ENCODE results near the gene CACNA1C.

The CACNA1C gene

GRCh38 chr12:2302711-2303580, 250.2 kb downstream of the CACNA1C start:
- no peak for DNase-seq

- DNase-seq, result no peak
Observed at GRCh38 chr12:2304223-2304622, 251.4 kb downstream of the CACNA1C start.

DNA sequence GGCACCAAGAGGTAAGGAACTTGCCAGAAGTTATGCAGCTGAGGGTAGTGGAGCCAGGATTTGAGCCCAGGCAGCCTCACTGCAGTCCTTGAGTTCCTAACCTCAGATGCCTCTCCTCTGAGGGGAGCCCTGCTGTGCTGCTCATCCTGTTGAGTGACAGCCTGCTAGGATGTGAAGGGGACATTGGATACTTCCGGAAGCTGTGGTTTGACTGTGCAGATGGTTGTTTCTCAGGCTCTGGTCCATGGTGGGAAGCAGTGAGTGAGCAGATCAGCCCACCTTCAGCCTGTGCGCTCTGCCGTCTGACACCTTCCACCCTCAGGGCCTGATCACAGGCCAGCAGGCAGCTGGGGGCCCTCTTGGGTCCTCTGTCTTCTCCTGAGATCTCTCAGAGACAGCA, 253.2 kb downstream of the CACNA1C start:
- DNase-seq, result peak; percentile 73

GRCh38 chr12:2306735-2307134, 253.9 kb downstream of the CACNA1C start:
- no peak for DNase-seq

DNA sequence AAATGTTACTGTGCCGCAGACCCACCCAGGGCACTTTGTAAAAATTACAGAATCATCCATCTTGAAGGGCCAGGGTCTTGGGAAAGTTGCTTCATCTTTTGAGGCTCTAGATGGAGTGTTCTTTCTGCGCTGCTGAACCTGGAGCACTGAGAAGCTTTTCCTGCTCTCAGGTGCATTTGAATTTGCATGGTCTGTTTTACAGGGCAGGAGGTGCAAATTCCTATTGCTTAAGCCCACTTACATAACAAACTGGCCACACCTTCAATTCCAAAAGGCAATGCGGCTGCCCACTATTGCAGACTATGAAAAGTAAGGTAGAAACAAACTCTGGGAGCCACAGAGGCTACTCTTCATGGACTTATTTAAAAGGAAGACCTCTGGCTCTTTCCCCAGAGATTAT, 254.8 kb downstream of the CACNA1C start:
- no peak for DNase-seq

GRCh38 chr12:2309647-2310046, 256.9 kb downstream of the CACNA1C start:
- no peak for DNase-seq

DNA sequence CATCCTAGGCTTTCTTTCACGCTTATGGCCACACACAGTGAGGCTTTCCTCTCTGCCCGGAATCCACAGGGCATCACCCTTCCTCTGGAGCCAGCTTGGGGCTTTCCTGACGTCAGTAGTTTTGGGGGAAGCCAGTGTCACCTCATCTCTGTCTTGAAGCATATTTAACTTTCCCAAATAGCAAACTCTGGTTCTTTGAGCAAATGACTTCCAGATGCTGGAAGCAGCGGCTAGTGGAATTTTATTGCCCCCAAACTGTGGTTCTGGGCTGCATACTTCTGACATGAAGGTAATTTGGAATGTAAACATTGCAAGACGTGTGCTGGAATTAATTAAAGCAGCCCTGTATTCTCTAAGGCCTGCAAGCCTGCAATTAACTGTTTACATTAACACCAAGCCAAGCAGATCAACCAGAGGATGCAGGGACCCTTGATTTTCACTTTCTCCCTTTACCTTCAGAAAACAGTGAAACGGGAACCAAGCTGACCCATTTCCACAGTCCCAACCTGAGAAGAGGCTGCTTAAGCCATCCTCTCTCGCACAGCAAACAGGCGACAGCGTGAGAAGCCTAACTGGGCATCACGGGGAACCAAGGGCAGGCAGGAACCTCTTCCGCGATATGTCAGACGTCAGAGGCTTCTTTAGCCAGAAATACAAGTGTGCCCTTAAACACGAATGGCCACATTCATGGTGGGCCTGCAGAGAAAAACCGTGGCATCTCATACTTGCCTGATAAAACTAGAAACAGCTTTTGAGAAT, 258.4 kb downstream of the CACNA1C start:
- peak; percentile 98 for DNase-seq

- no peak for DNase-seq
Observed at GRCh38 chr12:2312175-2312574, 259.4 kb downstream of the CACNA1C start.

- no peak for DNase-seq
Observed at GRCh38 chr12:2312770-2313169, 260.0 kb downstream of the CACNA1C start.

- no peak for DNase-seq
Observed at GRCh38 chr12:2314492-2314891, 261.7 kb downstream of the CACNA1C start.

GRCh38 chr12:2317772-2318171, 265.0 kb downstream of the CACNA1C start:
- DNase-seq, result no peak

GRCh38 chr12:2318286-2318685, 265.5 kb downstream of the CACNA1C start:
- DNase-seq, result no peak

- DNase-seq, result no peak
Observed at GRCh38 chr12:2319136-2319535, 266.3 kb downstream of the CACNA1C start.

GRCh38 chr12:2319737-2320506, 267.1 kb downstream of the CACNA1C start:
- DNase-seq, result peak; percentile 93

DNA sequence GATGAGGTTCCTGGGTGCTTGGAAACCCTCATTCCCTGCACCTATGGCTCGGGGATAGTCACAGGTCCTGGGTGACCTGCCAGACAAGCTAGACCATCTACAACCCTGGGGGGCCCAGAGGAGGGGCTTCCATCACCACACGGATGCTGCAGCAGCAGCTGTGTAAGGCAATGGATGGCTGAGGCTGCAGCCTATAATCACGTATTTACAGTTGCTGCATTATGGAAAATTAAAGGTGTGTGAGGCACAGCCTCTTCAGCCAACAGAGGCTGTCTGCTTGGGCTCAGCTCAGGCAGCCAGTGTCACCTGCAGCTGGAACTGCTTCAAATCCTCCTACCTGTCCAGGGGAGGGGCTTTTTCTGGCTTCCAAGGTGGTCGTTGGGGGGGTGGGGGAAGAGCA, 268.1 kb downstream of the CACNA1C start:
- no peak for DNase-seq

DNA sequence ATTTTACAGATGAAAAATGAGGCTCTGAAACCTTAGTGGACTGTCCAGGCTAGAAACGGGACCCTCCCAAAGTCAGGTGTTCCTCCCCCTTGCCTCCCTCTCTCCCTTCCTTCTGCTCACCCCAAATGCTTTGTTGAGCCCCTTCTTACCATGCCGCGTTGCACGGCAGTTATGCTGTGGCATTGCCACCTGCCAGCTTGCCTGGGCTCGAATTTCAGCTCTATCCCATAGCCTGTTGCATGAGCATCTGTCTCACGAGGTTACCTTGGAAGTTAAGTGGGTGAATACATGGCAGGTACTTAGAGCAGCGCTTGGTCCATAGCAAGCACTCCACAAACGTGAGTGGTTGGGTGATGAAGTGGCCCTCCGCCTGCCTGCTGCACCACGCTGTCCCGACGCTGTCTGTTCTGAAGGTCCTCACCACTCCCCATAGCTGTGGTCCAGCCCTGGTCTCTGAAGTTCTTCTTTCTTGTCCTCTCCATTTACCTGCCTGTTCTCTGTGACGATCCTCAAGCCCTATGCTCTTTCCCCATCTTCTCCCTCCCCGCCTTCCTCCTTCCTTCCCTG, 269.9 kb downstream of the CACNA1C start:
- no peak for DNase-seq

DNA sequence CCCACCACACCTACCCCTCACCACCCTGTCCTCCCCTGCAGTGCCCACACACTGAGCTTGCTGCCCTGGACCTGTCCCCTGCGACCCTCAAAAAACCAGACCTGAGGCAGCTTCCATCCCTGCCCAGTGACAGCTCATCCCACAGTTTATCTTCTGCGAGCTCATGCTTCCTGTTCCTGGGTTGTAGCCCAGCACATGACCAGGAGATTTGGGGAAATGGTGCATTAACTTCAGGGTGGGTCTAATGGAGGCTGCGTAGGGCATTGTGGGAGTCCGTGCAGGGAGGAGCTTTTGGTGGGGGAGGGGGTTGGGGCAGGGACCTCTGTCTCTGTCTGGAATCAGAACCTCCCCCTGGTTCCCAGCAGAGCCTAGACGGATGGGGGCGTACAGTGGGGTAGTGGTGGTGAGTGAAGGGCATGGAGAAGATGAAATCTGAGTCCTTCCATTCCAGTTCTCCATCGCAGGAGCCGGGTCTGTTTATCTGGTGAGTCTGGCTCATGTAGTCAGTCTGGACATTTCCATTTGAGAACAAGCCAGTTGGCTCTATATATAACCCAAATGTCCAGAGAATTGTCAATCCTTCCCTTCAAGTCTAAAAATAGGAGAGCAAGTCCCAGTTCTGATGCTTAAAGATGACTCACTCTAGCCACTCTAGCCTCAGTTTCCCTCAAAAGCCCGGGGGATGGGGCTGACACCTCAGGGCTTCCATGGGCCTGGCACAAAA, 270.9 kb downstream of the CACNA1C start:
- DNase-seq, result peak; percentile 45

- DNase-seq, result no peak
Observed at GRCh38 chr12:2324387-2324786, 271.6 kb downstream of the CACNA1C start.

GRCh38 chr12:2325519-2325918, 272.7 kb downstream of the CACNA1C start:
- DNase-seq, result no peak

DNA sequence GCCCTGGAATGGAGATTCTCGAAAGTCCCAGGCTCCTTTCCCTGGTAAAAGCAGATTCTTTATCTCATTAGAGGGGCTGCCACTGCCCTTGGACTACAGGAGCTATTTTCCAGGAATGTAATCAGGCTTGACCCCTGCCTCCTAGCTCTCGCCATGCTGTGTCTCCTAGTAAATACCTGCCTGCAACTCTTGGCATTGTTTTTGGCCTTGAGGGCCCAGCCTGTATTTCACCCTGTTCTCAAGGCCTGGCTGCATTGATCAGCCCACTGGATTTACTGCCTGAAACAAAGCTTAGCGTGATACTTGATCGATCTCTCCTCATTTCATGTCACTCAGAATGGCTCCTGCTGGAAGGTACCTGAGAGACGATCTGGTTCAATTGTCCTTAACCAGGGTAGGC, 273.7 kb downstream of the CACNA1C start:
- DNase-seq, result no peak

DNA sequence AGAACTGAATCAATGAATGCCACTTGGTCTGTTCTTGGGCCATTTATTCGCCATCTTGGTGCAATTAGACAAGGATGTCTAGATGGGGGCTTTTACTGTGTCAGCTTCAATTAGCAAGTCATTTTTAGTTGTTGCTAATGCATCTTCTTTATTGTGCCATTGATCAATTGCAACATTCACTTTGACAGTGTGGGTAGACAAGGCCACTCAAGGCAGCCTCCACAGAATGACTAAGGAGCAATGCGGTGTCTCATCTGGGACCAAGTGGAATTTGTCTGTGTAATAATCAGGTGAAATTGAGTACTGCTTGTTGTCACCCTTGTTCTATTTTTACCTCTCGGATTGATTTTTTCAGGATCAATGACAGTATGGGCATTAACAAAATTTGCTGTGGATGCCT, 275.9 kb downstream of the CACNA1C start:
- DNase-seq, result no peak

DNA sequence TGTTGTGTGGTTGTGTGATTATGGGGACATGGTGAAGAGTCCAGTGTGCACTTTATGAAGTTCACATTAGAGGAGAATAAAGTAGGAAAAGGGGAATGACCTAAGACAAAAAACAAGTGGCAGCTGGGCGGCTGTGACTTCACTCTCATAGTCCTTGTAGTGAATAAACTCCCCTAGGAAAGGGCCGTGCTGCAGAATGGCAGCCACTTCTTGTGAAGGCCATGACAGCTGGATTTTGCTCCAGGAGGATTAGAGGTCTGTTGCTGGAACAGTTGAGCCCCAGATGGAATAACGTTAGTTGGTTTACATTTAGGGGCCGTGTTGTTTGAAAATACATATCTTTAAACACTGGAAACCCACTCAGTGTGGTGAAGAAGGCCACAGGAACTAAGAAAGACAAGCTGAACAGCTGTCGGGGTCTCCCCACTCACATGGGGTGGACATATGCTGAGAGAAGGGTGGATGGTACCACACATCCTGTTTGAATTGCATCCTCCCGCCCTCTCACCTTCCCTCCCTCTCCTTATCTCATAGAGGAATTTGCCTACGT, 276.9 kb downstream of the CACNA1C start:
- DNase-seq, result no peak
